Measurements from ENCODE around the gene FYN.

Gene FYN

DNA sequence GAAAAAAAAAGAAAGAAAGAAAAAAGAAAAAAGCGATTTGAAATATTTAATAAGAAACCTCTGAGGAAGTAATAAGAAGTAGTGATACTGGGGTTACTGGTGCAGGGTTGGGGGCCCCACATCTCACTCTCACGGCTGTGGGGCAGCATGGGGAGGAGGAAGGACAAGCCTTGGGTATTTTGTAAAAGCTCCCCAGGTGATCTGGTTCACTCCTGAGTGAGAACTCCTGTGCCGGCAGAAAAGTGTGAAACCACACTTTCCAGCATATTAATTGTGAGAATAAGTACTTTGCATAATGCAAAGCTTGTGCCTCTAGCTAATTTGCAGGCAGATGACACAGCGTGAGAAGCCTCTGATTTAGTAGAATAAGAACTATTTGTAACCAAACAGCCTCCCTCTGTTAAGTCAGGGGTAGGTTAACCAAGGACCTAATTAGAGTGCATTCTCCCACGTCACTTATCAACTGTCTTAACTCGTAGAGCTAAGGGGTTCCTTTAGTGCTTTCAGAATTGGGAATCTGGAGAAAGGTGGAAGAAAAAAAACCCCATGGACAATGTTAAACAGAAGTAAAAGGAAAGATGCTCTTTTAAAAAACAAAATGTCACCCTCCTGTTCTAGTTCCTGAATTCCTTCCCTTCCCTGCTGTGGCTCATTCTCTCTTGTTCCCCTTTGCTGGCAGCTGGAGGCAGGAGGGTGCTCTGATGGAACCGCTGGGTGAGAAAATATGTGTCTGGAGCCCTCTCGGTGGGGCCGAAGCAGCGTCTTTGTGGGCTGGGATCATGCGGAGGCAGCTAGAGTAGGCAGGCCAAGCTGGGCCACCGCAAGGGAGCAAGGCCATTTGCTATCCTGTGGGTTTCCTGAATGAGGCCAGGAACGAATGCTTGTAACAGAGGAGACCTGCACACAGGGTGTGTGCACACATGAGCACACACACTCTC, 108.7 kb downstream of the FYN start:
- Histone ChIP-seq H3K27ac (ENCODE audit: low read depth, low read length) (no peak overlapping the region), H3K4me2 (ENCODE audit: low read depth, low read length, poor library complexity, severe bottlenecking) (no peak overlapping the region), H3K36me3 (ENCODE audit: low read length) (no peaks in the 10 kb centered on the region), H3K9me2 (replicated peaks; ENCODE audit: insufficient read depth, low read length) (no peaks in the 10 kb centered on the region), H4K20me1 (ENCODE audit: low read depth, low read length) (no peaks in the 10 kb centered on the region), H3K9ac (ENCODE audit: low read length) (no peak overlapping the region), H3K9me3 (ENCODE audit: insufficient read depth, low read length) (no peaks in the 10 kb centered on the region), H3K27me3 (ENCODE audit: low read length) (no peaks in the 10 kb centered on the region), H3F3A (ENCODE audit: insufficient read depth) (no peaks in the 10 kb centered on the region), H3K79me2 (ENCODE audit: insufficient read depth, low read length) (no peaks in the 10 kb centered on the region), H3K4me3 (ENCODE audit: insufficient read depth, low read length, poor library complexity, severe bottlenecking) (no peak overlapping the region), H2AFZ (ENCODE audit: low read depth, low read length, severe bottlenecking) (no peak overlapping the region)
- TF ChIP-seq EZH2phosphoT487 (conservative IDR thresholded peaks at IDR 0.05; ENCODE audit: low read length) (no peak), CTCF (IDR thresholded peaks at IDR 0.05; ENCODE audit: insufficient read depth, low read length, poor library complexity, severe bottlenecking) (no peak)

DNA sequence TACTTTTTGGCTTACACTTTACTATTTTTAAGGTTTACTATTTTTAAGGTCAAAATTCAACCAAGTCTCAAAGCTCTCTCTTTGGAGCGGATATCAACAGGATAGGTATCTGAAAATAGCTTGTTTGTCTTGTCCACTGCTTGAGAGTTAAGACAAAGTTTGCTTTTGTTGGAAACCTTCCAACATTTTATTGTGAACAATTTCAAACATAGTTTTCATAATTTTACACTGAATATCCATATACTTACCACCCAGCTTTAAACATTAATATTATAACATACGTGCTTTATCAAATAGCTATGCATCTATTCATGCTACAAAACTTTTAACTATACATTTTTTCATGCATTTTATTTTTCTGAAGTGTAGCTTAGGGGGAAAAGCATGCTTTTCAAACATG, 109.9 kb downstream of the FYN start:
- Histone ChIP-seq H3K27ac (ENCODE audit: low read depth, low read length) (no peak overlapping the region), H3K4me2 (ENCODE audit: low read depth, low read length, poor library complexity, severe bottlenecking) (no peak overlapping the region), H3K4me3 (ENCODE audit: insufficient read depth, low read length, poor library complexity, severe bottlenecking) (no peak overlapping the region), H3K9me3 (ENCODE audit: insufficient read depth, low read length) (no peaks in the 10 kb centered on the region), H2AFZ (ENCODE audit: low read depth, low read length, severe bottlenecking) (no peak overlapping the region), H3K36me3 (ENCODE audit: low read length) (no peaks in the 10 kb centered on the region), H3K79me2 (ENCODE audit: insufficient read depth, low read length) (no peaks in the 10 kb centered on the region), H3K9ac (ENCODE audit: low read length) (no peak overlapping the region), H3F3A (ENCODE audit: insufficient read depth) (no peaks in the 10 kb centered on the region), H4K20me1 (ENCODE audit: low read depth, low read length) (no peaks in the 10 kb centered on the region), H3K27me3 (ENCODE audit: low read length) (no peaks in the 10 kb centered on the region), H3K9me2 (replicated peaks; ENCODE audit: insufficient read depth, low read length) (no peaks in the 10 kb centered on the region)
- TF ChIP-seq EZH2phosphoT487 (conservative IDR thresholded peaks at IDR 0.05; ENCODE audit: low read length), result no peak
- TF ChIP-seq CTCF (IDR thresholded peaks at IDR 0.05; ENCODE audit: insufficient read depth, low read length, poor library complexity, severe bottlenecking), result no peak

GRCh38 chr6:111761783-111762312, 111.4 kb downstream of the FYN start:
- no peak overlapping the region for H3K4me3 ChIP-seq (ENCODE audit: insufficient read depth, low read length, poor library complexity, severe bottlenecking)
- TF ChIP-seq EZH2phosphoT487 (conservative IDR thresholded peaks at IDR 0.05; ENCODE audit: low read length) (no peak), CTCF (IDR thresholded peaks at IDR 0.05; ENCODE audit: insufficient read depth, low read length, poor library complexity, severe bottlenecking) (no peak)
- no peak overlapping the region for H3K4me2 ChIP-seq (ENCODE audit: low read depth, low read length, poor library complexity, severe bottlenecking)
- no peak overlapping the region for H2AFZ ChIP-seq (ENCODE audit: low read depth, low read length, severe bottlenecking)
- H3K27me3 ChIP-seq (ENCODE audit: low read length), result no peaks in the 10 kb centered on the region
- H3K36me3 ChIP-seq (ENCODE audit: low read length), result no peaks in the 10 kb centered on the region
- H3K9me3 ChIP-seq (ENCODE audit: insufficient read depth, low read length), result no peaks in the 10 kb centered on the region
- no peaks in the 10 kb centered on the region for H3K79me2 ChIP-seq (ENCODE audit: insufficient read depth, low read length)
- no peaks in the 10 kb centered on the region for H3K9me2 ChIP-seq (replicated peaks; ENCODE audit: insufficient read depth, low read length)
- no peaks in the 10 kb centered on the region for H4K20me1 ChIP-seq (ENCODE audit: low read depth, low read length)
- no peak overlapping the region for H3K9ac ChIP-seq (ENCODE audit: low read length)
- H3F3A ChIP-seq (ENCODE audit: insufficient read depth), result no peaks in the 10 kb centered on the region
- H3K27ac ChIP-seq (ENCODE audit: low read depth, low read length), result no peak overlapping the region

Measured in SU-DHL-6 (cell line).